ENCODE results near the gene TOMM70.
A peak's percentile ranks its signal among the peaks of the same experiment; 100 is the strongest.

TOMM70 gene

DNA sequence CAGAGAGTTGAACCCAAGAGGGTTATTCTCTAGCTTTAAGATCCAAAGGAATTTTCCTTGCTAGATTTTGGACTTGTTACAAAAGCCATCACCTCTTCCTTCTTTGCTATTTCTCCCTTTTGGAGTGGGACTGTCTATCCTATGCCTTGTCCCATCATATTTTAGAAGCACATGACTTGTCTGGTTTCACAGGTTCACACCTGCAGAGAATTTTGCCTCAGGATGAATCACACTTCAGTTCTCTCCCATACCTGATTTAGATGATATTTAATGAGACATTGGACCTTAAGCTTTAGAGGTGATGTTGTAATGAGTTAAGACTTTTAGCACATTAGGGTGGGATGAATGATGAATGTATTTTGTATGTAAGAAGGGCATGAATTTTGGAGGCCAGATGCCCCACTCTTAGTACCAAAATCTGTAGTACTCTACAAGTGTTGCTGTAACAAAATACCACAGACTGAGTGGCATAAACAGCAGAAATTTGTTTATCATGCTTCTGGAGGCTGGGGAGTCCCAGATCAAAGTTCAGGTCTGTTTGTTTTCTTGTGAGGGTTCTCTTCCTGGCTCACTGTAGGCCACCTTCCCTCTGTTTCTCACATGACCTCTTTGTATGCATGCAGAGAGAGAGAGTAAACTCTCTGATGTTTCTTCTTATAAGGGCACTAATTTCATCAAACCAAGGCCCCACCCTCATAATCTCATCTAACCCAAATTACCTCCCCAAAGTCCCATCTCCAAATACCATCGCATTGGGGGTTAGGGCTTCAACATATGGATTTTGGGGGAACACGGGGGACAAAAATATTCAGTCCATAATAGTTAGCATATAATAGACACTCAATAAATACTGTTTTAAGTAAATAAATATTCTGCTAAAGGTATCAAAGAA, 10.4 kb upstream of the TOMM70 start:
- DNase-seq, result no peak

DNA sequence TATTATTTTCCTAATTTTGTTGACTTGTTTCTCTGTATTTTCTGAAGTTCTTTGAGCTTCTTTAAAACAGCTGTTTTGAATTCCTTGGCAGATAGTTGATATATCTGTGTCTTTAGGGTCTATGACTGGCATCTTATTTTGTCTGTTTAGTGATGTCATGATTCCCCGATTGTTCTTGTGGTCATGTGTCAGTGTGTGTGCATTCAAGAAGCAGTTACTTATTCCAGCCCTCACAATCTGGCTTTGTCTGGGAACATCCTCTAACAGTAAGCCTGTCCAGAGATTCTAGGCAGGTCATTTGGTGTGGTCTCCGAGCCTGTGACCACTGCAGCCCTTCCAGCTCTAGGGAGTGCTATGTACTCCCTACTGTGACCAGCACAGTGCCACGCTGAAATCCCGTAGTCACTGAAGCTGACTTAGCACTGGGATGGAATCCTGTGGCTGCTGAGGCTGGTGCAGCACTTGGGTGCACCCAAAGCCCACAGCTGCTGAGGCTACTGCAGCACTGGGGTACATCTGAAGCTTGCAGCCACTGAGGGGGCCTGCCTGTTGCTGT, 7.2 kb upstream of the TOMM70 start:
- no peak for DNase-seq

DNA sequence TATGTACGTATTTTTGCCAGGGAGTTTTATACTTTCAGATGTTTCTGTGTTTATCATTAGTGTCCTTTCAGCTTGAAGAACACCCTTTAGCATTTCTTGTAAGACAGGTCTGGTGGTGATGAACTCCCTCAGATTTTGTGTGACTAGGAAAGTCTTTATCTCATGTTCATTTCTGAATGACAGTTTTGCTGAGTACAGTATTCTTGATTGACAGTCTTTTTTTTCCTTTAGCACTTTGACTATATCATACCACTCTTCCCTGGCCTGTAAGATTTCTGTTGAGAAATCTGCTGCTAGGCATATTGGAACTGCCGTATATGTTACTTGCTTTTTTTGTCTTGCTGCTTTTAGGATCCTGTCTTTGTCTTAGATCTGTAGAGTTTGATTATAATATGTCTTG, 6.3 kb upstream of the TOMM70 start:
- DNase-seq, result no peak

DNA sequence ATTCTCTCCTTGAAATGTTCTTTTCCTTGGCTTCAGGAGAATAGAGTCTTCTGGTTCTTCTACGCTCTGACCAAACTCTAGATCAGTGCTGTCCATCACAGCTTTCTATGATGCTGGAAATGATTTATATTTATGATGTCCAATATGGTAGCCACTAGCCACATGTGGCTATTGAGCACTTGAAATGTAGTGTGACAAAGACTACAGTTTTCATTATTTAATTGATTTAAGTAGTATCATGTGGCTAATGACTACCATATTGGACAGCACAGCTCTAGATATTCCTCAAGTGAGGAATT, 3.3 kb upstream of the TOMM70 start:
- no peak for DNase-seq

DNA sequence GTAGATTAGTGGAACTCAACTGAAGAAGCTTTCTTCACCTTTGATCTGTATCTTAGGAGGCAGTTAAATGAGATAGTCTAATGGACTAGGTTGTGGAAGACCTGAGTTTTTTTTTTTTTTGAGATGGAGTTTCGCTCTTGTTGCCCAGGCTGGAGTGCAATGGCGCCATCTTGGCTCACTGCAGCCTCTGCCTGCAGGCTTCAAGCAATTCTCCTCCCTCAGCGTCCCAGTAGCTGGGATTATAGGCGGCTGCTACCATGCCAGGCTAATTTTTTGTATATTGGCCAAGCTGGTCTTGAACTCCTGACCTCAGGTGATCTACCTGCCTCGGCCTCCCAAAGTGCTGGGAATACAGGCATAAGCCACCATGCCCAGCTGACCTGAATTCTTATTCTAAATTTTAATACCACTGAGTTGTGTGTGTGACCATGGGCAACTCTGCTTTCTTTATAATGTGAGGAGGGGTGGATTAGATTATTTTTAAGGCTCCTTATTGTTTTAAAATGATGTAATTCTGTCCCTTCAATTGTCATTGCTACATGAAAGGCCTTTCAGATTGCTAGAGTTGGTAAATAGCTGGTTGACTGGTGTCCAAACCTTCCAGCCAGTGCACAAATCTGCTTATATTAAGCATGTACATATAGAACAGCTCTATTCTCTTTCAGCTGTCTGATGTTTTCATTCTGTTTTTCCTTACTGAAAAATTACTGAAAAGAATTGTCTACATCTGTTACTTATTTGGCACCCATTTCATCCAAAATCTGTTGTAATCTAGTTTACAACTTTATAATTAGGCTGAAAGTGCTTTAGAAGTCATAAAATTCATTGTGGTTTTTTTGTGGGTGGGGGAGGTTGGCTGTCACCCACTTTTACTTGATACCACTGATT, 2.7 kb upstream of the TOMM70 start:
- DNase-seq, result no peak

DNA sequence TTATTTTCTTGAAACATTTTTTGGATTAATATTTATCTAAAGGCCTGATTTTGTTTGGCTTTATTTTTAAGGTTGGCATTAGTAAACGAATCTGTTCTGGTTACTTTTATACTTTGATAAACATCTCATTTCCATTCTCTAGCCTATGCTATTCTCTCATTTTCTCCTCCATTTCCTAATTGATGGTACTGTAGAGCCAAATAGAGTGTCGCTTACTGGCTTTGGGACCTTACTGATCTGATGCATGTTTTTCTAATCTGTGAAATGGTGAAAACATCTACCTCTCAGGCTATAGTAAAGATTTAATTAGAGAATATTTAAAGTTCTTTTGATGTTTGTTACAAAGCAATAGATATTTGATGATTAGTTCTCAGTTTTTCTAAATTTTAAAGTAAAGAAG, 2.0 kb upstream of the TOMM70 start:
- DNase-seq, result no peak

DNA sequence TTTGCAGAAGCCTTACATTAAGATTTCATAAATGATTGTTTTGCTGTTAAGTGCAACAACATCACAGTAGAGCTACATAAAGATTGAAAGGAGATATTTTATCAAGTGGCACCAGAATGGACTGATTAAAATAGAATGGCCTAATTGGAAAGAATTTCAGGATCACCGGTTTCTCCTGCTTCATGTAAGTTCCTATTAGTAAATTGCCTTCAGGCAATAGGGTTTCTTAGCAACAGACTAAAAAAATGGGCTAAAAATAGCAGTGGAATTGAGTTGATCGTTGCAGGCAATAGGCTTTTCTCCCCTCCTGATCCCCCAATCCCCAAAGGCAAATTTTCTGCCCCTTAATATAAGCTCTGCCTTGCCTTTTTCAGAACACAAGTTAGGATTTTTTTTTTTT, 1.4 kb upstream of the TOMM70 start:
- no peak for DNase-seq

DNA sequence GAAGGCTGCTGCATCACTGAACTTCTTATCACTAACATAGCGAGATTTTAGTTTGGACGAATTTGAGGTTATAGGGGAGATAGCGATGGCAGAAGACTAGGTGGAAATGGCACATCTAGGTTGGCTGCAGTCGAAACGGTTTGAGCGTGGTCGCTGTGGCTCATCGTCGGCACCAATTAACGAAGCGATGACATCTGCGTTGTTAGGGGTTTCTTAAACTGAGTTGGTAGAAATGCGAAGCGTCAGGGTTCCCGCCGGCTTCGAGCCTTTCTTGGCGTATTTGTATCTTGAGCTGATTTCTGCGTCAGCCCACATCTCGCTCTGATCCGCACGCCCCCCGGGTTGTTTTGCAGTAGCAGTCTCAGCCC, 769 bp upstream of the TOMM70 start:
- peak; percentile 68 for DNase-seq

DNA sequence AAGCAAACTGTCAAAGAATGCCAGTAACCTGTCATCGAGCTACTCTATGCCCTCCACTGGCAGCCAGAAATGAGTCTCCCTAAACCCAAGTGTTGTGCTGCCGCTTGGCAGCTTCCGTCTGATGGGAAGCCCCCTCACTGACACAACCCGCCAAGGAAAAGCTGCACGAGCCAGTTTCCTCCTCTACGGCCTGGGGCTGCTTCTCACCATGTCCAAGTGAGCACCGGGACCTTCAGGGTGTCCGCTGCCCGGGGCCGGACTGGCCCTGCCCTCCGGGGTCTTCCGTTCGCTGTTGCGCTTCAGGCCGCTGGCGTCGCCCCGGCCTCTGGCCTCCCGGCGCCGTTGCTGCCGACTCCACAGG, 490 bp downstream of the TOMM70 start:
- DNase-seq, result peak; percentile 38

DNA sequence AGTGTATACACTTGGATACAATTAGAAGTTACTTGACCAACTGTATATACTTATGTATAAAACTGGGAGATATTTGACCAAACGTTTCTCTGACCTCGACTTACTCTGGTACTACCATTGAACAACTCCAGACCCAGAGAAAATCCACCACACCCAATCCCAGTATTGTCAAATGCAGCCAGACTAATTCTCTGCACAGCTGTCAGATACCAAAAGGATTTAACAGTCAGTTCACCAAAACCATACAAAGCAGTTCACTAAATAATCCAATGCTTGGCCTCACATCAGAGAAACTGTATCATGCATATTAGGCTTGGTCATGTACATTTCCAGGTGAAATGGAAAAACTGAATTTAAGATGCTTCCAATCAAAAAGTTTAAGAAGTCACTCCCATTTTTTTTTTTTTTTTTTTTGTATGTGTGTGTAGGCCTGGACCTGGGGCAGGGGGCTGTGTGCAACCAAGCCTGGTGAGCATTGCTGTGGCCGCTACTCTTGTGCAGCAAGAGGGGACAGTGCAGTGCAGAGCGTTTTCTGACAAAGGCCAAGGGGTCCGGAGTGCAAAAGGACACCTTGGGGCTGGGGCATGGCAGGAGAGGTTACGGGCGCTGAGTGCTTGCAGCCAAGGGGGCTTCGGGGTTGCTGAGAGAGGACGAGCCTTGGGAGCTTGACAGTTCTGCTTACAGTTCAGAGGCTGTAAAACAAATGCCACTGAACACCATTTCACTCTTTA, 1.4 kb downstream of the TOMM70 start:
- no peak for DNase-seq

DNA sequence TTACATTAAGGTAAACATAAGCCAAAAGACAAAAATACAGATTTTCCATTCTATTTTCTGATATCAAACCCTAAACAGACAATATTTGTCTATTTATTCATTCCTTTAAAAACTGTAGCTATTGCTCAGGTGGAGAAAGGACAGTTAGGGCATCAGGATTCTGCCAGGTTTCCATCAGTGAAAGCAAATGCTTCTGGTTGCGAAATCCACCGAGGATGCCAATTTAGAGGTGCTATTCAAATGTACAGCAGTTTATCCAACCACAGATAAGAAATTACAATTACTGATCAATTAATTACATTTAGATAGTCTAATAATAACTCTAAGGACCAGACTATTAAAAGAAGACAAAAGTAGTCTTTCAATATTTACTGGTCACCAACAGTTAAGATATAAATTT, 3.9 kb downstream of the TOMM70 start:
- DNase-seq, result no peak

DNA sequence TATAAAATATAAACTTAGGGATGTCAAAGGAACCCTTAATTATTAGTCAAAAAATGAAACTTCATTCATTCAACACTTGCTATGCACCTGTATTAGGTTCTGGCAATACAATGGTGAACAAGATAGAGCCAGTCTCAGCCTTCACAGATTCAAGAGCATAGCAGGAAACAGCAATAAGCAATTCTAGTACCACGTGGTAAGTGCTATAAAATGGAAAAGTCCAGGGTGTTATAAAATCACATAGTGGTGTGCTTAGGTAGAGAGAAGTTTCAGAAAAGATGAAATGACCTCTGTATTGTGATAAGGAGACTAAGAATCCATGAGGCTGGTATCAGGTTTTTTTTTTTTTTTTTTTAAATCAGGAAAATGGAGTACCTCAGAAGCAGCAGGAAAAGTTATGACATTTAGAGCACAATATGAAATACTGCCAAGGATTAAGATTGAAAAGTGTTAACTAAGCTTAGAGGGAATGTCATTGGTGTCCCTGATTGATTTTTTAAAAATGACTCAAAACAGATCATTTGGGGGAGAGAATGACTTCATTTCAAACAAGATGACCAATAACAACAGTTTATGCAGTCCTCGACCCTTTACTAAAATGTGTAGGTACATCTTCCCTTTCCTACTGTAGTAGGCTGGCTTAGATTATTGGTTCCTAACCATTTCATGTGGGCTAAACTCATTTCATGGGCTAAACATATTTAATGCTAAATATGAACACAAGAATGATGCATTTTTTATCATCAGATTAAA, 5.0 kb downstream of the TOMM70 start:
- DNase-seq, result no peak

DNA sequence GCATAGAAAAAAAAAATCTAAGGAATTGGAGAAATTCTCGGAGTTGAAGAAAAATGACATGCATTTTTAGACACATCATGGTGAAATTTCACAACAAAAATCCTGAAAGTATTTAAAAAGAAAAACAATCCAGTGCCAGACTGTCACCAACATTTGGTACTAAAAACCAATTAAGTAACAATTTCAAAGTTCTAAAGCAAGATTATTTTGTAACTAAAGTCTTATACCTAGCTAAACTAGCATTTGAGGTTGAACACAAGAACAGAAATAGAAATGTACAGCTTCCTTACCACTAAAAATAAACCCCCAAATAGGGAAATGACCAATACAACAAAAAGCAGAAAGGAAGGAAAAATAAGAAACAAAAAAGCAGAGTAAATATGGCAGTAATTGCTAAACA, 11.9 kb downstream of the TOMM70 start:
- DNase-seq, result no peak

DNA sequence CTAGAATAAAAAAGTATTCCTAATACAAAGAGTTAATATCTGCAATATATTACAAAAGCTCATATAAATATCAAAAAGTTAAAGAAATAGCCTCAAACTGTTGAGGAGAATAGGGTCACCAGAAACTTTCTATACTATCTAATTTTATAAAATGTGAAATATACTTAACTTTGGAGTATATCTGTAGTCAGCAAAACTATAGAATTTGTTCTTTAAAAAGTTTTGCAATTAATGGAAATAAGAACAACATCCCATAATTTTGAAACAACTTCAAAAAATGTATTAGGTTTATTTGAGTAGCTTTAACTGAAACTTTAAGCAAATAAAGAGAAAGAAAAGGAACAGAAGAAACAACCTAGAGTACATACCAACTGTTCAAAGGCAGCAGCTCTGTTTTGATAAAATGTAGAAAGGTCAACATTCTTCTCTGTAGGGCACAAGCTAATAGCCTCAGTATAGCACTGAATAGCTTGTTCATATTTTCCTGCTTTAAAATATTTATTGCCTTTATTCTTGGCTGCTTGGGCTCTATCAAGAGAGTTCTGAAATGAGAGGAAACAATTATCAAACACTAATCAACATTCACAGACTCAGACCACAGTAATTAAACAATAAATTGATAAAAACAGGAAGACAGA, 14.3 kb downstream of the TOMM70 start:
- DNase-seq, result no peak

DNA sequence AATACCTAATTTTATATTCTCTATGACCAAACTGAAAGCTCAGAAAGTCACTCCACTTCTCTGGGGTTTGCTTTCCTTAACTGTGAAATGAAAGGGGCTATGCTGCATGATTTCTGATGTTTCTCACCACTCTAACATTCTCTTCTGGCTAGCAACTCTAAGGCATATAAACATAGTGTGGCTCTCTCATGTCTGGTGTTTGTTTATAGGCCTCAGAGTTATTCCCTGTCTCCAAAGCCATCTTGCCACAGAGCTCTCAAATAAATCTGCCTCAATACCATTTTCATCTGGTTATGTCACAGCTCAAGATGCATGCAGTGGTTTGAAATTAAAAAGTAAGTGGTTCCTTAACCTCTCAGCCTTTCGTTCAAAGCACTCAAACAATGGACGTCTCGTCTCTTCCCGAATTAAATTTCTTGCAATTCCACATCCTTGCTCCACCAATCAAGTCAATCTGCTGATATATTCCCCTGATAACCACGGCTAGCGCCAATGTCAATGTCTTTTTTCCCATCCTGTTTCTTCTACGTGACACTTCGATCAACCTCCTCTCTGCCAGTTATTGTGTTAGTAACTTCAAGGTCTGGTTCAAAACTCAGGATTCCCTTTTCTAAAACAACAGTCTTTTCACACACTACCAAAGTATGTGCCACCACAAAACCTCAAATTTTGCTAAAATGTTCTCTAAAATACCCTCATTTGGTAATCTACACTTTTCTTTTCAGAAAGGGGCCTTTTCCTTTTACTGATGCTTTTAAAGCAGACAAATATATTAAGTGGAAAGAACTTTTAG, 16.0 kb downstream of the TOMM70 start:
- no peak for DNase-seq

DNA sequence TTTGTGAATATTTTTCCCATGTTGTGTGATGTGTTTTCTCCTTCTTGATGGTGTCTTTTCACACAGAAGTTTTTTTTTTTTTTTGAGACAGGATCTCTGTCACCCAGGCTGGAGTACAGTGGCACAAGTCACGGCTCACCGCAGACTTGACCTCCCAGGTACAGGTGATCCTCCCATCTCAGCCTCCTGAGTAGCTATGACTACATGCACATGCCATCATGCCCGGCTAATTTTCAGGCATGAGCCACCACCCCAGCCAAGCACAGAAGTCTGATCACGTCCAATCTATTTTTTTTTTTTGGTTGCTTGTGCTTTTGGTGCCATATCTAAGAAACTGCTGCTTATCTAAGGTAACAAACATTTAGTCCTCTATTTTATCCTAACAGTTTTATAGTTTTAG, 24.6 kb downstream of the TOMM70 start:
- no peak for DNase-seq

DNA sequence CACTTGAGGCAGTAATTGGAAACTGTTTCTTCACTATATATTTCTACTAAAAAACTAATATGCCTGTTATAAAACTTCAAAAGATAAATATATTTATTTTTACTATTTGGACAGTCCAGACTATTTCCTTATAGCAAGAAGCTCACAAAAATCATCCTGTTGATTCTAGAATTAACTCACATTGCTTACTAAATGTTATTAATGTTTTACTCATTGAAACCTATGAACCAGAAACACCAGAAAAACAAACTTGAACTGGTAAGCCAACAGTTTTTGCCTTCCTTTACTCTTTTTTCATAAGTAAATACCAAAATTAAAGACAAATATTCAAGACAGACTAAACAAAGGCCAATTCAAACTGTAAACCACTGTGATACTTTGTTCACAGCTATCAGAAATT, 26.4 kb downstream of the TOMM70 start:
- no peak for DNase-seq

DNA sequence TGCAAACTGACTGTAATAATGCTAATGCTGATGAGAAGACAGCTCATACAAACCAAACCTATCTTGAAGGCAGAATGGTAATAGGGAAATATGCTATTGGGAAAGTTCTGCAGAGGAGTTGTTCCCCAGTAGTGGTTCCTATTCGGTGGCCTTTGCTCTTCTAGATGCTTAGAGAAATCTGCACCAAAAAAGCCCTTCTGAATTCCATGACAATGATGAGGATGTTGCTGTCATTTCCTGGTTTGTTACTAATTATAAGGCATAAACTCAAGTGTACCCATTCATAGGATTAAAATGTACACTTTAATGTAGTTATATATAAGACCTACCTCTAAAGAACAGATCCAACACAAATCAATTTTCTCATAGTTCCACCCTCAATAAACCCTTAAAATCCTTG, 30.1 kb downstream of the TOMM70 start:
- DNase-seq, result no peak

DNA sequence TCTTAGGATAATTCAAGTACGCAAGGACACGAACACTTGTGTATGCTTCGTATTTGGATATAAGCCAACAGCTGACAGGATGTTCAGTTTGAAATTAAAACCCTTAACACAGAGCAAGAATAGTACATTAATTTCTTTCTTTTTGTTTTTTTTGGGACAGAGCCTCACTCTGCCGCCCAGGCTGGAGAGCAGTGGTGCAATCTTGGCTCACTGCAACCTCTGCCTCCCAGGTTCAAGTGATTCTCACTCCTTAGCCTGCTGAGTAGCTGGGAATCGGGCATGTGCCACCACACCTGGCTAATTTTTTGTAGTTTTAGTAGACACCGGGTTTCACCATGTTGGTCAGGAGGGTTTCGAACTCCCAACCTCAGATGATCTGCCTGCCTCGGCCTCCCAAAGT, 32.4 kb downstream of the TOMM70 start:
- no peak for DNase-seq

DNA sequence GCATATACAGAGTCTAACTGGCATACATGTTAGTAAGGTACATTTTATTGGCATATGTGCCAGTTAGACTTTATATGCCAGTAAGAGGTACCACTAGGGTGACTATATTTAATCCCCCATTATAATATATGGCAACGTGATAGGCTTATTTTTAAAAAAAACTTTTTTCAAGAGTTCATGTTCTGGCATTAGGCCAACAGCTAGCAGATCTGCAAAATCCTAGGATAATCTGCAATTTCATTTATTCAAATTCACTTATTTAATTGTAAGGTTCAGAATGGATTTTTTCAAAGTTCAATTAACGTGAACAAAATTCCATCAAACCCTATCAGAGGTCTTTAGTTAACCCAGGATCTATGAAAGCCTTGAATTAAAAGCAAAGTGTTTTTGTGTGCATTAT, 34.5 kb downstream of the TOMM70 start:
- DNase-seq, result no peak

DNA sequence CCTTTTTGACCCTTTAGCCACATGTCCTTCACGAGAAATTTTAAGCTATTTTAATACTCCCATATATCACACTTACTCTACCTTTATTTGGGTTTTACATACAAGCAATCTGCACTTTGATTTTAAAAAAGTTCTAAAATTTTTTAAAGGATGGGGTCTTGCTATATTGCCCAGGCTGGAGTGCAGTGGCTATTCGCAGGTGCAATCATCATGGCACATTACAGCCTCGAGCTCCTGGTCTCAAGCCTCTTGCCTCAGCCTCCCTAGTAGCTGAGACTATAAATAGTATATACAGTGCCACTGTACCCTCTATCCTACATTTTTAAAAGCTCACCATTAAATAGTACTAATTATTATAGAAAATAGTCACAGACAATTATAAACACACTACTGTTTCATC, 36.5 kb downstream of the TOMM70 start:
- no peak for DNase-seq

All from CD4-positive, alpha-beta T cell treated with Interleukin-21 for 1 hour (primary cell).